DND-41 (cell line): ENCODE data around the gene C14orf93.

Experiments
- ATAC-seq: fragments of 200-7000 bp; cut with Tn5 transposase; 3 replicates; pipeline ENCODE4 v1.9.1; 2021; ENCODE audit warnings: low read depth; ENCODE audit not compliant: insufficient read depth
- DNase-seq: peaks from one replicate; pipeline ENCODE4 v3.0.0-alpha.2; 2020
- H2AFZ ChIP-seq: 2 replicates; pipeline ENCODE4 v1.6.0; 2012; ENCODE audit warnings: low read depth, low read length
- H3K27ac ChIP-seq: 2 replicates; pipeline ENCODE4 v1.5.1; 2012; ENCODE audit warnings: low read length, inconsistent platforms
- H3K27me3 ChIP-seq: fragments of 200-600 bp; sonication (generic); 2 replicates; pipeline ENCODE4 v1.6.0; 2012; ENCODE audit warnings: low read length, mild to moderate bottlenecking, inconsistent platforms; ENCODE audit not compliant: insufficient read depth, poor library complexity
- H3K36me3 ChIP-seq: 2 replicates; pipeline ENCODE4 v1.5.1; 2012; ENCODE audit warnings: low read length, inconsistent platforms; ENCODE audit not compliant: insufficient read depth
- H3K4me1 ChIP-seq: 2 replicates; pipeline ENCODE4 v1.5.1; 2012; ENCODE audit warnings: mild to moderate bottlenecking, low read length; ENCODE audit not compliant: insufficient read depth
- H3K4me2 ChIP-seq: 2 replicates; pipeline ENCODE4 v1.6.0; 2012; ENCODE audit warnings: mild to moderate bottlenecking, moderate library complexity, low read length, inconsistent platforms; ENCODE audit not compliant: insufficient read depth
- H3K4me3 ChIP-seq, 2 experiments: fragments of 200-600 bp in 1 of 2; shearing (Covaris generic) in 1 of 2; 2 replicates each; pipeline ENCODE4 v1.5.1; 2012 to 2016; ENCODE audit warnings: inconsistent platforms in 2 of 2, low read length in 2 of 2, mild to moderate bottlenecking in 2 of 2, low read depth in 1 of 2, moderate library complexity in 1 of 2
- H3K79me2 ChIP-seq: 2 replicates; pipeline ENCODE4 v1.6.0; 2012; ENCODE audit warnings: low read length, inconsistent platforms; ENCODE audit not compliant: insufficient read depth
- H3K9ac ChIP-seq: 2 replicates; pipeline ENCODE4 v1.6.0; 2012; ENCODE audit warnings: low read depth, mild to moderate bottlenecking, inconsistent platforms, low read length, moderate library complexity
- H3K9me3 ChIP-seq: 2 replicates; pipeline ENCODE4 v1.5.1; 2012; ENCODE audit warnings: low read length, moderate library complexity, mild to moderate bottlenecking, inconsistent platforms; ENCODE audit not compliant: insufficient read depth, severe bottlenecking
- H4K20me1 ChIP-seq: 2 replicates; pipeline ENCODE4 v1.6.0; 2012; ENCODE audit warnings: low read length; ENCODE audit not compliant: insufficient read depth
- EZH2 ChIP-seq: IDR thresholded peaks from 3 replicates; pipeline ENCODE4 v1.6.1; 2012; ENCODE audit warnings: borderline replicate concordance, low read depth, mild to moderate bottlenecking, moderate library complexity, low read length, inconsistent platforms; ENCODE audit not compliant: severe bottlenecking
- TF ChIP-seq, protein P1 (sequence below): IDR thresholded peaks from 2 replicates; pipeline ENCODE4 v1.5.1; 2012; ENCODE audit warnings: borderline replicate concordance, low read length, moderate library complexity, mild to moderate bottlenecking; ENCODE audit not compliant: poor library complexity, severe bottlenecking; ENCODE audit errors: extremely low read depth

The C14orf93 gene

DNA sequence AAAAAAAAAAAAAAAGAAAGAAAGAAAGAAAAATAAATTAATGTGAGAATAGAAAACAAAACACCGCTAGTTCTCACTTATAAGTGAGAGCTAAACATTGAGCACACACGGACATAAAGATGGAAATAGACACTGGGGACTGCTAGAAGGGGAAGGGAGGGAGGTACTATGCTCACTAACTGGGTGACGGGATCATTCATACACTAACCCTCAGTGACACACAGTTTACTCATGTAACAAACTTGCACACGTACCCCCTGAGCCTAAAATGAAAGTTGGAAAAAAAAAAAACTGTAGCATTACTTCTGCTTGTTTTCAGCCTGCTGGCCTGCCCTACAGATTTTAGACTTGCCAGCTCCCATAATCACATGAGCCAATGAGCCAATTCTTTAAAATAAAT lies 70.3 kb downstream of the C14orf93 start:
- peaks cover 8% of the 10 kb centered on the region; the same call in 1 of the 2 replicates for H3K36me3 ChIP-seq
- TF ChIP-seq EZH2: no peak
- TF ChIP-seq, protein P1, sequence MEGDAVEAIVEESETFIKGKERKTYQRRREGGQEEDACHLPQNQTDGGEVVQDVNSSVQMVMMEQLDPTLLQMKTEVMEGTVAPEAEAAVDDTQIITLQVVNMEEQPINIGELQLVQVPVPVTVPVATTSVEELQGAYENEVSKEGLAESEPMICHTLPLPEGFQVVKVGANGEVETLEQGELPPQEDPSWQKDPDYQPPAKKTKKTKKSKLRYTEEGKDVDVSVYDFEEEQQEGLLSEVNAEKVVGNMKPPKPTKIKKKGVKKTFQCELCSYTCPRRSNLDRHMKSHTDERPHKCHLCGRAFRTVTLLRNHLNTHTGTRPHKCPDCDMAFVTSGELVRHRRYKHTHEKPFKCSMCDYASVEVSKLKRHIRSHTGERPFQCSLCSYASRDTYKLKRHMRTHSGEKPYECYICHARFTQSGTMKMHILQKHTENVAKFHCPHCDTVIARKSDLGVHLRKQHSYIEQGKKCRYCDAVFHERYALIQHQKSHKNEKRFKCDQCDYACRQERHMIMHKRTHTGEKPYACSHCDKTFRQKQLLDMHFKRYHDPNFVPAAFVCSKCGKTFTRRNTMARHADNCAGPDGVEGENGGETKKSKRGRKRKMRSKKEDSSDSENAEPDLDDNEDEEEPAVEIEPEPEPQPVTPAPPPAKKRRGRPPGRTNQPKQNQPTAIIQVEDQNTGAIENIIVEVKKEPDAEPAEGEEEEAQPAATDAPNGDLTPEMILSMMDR: no peak
- no peaks in the 10 kb centered on the region for H3K4me1 ChIP-seq
- DNase-seq (no peak), ATAC-seq (no peak)
- H3K79me2 ChIP-seq: no peaks in the 10 kb centered on the region
- no peak overlapping the region for H3K27ac ChIP-seq
- H2AFZ ChIP-seq: no peak overlapping the region
- no peak overlapping the region for H3K4me3 ChIP-seq
- no peak overlapping the region for H3K4me2 ChIP-seq
- no peaks in the 10 kb centered on the region for H3K27me3 ChIP-seq
- H3K9me3 ChIP-seq: no peaks in the 10 kb centered on the region
- no peak overlapping the region for H3K9ac ChIP-seq
- H4K20me1 ChIP-seq: no peaks in the 10 kb centered on the region
